SK-N-SH (cell line): Measurements from ENCODE around the gene RAE1. TPM values are rescaled to one million over a fixed set of nuclear protein-coding genes. Genes with fewer than 3 reads are reported as not detected.

ENCODE experiments used
- CTCF ChIA-PET: fragments of 300-600, 350-600 bp; formaldehyde crosslinking; extraction: SDS; loops from one replicate; lab custom pipeline; 2021; lab: Yijun Ruan, JAX
- POLR2A ChIA-PET: fragments of 350-600 bp; sonication (Branson Sonifier 250); formaldehyde crosslinking; extraction: SDS; loops from one replicate; lab custom pipeline; 2020; ENCODE audit warnings: antibody characterized with exemption, inconsistent platforms; lab: Yijun Ruan, JAX
- DNase-seq: peaks from one replicate; pipeline ENCODE4 v3.0.0; 2012
- H2AFZ ChIP-seq: fragments of 200-600 bp; sonication (generic); 2 replicates; pipeline ENCODE4 v1.8.1; 2016; ENCODE audit warnings: antibody characterized with exemption, mild to moderate bottlenecking, low read depth
- H3F3A ChIP-seq: fragments of 200-600 bp; sonication (generic); replicated peaks from 2 replicates; pipeline ENCODE3; 2016; ENCODE audit warnings: antibody characterized with exemption, mild to moderate bottlenecking; ENCODE audit not compliant: insufficient read depth
- H3K27ac ChIP-seq, 2 experiments: fragments of 200-500 bp in 1 of 2; fragments of 200-600 bp in 1 of 2; sonication (Bioruptor generic) in 1 of 2; sonication (generic), shearing (Covaris generic) in 1 of 2; 2 replicates each; pipeline versions ENCODE4 v1.5.1 to v1.6.1; 2014 to 2016; ENCODE audit warnings: low read depth in 2 of 2, inconsistent platforms in 1 of 2, low read length in 1 of 2, mild to moderate bottlenecking in 1 of 2, mixed read lengths in 1 of 2
- H3K27me3 ChIP-seq: fragments of 200-600 bp; sonication (generic), shearing (Covaris generic); 2 replicates; pipeline ENCODE4 v1.6.1; 2016; ENCODE audit warnings: mixed run types; ENCODE audit not compliant: insufficient read depth
- H3K36me3 ChIP-seq, 2 experiments: fragments of 200-500 bp in 1 of 2; fragments of 200-600 bp in 1 of 2; sonication (Bioruptor generic) in 1 of 2; sonication (generic) in 1 of 2; replicated peaks in 1 of 2; 2 replicates each; pipeline versions ENCODE3 to v1.5.1; 2014 to 2016; ENCODE audit warnings: low read length in 1 of 2, mild to moderate bottlenecking in 1 of 2; ENCODE audit not compliant: insufficient read depth in 2 of 2, control insufficient read depth in 1 of 2
- H3K4me1 ChIP-seq, 2 experiments: fragments of 200-500 bp in 1 of 2; fragments of 200-600 bp in 1 of 2; sonication (Bioruptor generic) in 1 of 2; sonication (generic), shearing (Covaris generic) in 1 of 2; 2 replicates each; pipeline versions ENCODE4 v1.5.1 to v1.6.1; 2014 to 2016; ENCODE audit warnings: low read depth in 1 of 2, low read length in 1 of 2, mixed run types in 1 of 2; ENCODE audit not compliant: insufficient read depth in 2 of 2, control insufficient read depth in 1 of 2
- H3K4me2 ChIP-seq: fragments of 200-600 bp; sonication (generic), shearing (Covaris generic); 2 replicates; pipeline ENCODE4 v1.6.1; 2017; ENCODE audit warnings: mixed run types
- H3K4me3 ChIP-seq, 2 experiments: fragments of 200-500 bp in 1 of 2; fragments of 200-600 bp in 1 of 2; sonication (Bioruptor generic) in 1 of 2; sonication (generic), shearing (Covaris generic) in 1 of 2; 2 replicates each; pipeline versions ENCODE4 v1.5.1 to v1.8.1; 2014 to 2016; ENCODE audit warnings: low read depth in 2 of 2, inconsistent platforms in 1 of 2, low read length in 1 of 2, mild to moderate bottlenecking in 1 of 2, mixed read lengths in 1 of 2, moderate library complexity in 1 of 2
- H3K79me2 ChIP-seq: fragments of 200-600 bp; sonication (generic); 2 replicates; pipeline ENCODE4 v1.8.1; 2017; ENCODE audit warnings: mild to moderate bottlenecking; ENCODE audit not compliant: insufficient read depth
- H3K9ac ChIP-seq: fragments of 200-600 bp; sonication (generic); 2 replicates; pipeline ENCODE4 v1.6.1; 2017; ENCODE audit warnings: mixed run types
- H3K9me2 ChIP-seq: fragments of 200-600 bp; sonication (generic); 2 replicates; pipeline ENCODE4 v1.6.1; 2017; ENCODE audit warnings: mixed run types
- H3K9me3 ChIP-seq: fragments of 200-600 bp; sonication (generic); 2 replicates; pipeline ENCODE4 v1.6.1; 2017; ENCODE audit warnings: mixed run types, mild to moderate bottlenecking, moderate library complexity
- H4K20me1 ChIP-seq: fragments of 200-600 bp; sonication (generic); 2 replicates; pipeline ENCODE4 v1.6.1; 2017; ENCODE audit warnings: mild to moderate bottlenecking, mixed run types; ENCODE audit not compliant: insufficient read depth
- CHD2 ChIP-seq: fragments of 150-350 bp; IDR thresholded peaks from 2 replicates; pipeline ENCODE4 v1.6.1; 2018; ENCODE audit warnings: low read length; ENCODE audit not compliant: partially characterized antibody
- EZH2phosphoT487 ChIP-seq: fragments of 200-600 bp; sonication (generic); IDR thresholded peaks from 2 replicates; pipeline ENCODE4 v1.6.1; 2017; ENCODE audit warnings: low read depth, mixed run types, mild to moderate bottlenecking, antibody characterized with exemption, moderate library complexity, borderline replicate concordance
- FOXJ3 ChIP-seq: sonication (generic); formaldehyde crosslinking; IDR thresholded peaks from 2 replicates; pipeline ENCODE4 v1.5.1; 2020; ENCODE audit warnings: mild to moderate bottlenecking, missing genetic modification reagents
- GATA2 ChIP-seq: sonication (generic); formaldehyde crosslinking; IDR thresholded peaks from 2 replicates; pipeline ENCODE4 v1.5.0; 2020; ENCODE audit warnings: mild to moderate bottlenecking, missing genetic modification reagents
- JUND ChIP-seq: IDR thresholded peaks from 2 replicates; pipeline ENCODE4 v1.4.0; 2012
- MAX ChIP-seq: IDR thresholded peaks from 2 replicates; pipeline ENCODE4 v1.4.0; 2012; ENCODE audit warnings: low read depth
- MEF2A ChIP-seq: IDR thresholded peaks from 2 replicates; pipeline ENCODE4 v1.4.0; 2012; ENCODE audit warnings: low read depth, borderline replicate concordance
- MXI1 ChIP-seq: IDR thresholded peaks from 2 replicates; pipeline ENCODE4 v1.6.1; 2012; ENCODE audit warnings: mild to moderate bottlenecking, low read depth, low read length, improper control_type of control experiment
- NRF1 ChIP-seq: IDR thresholded peaks from 2 replicates; pipeline ENCODE4 v1.6.1; 2012; ENCODE audit warnings: low read depth, mild to moderate bottlenecking, low read length
- TAF1 ChIP-seq: IDR thresholded peaks from 2 replicates; pipeline ENCODE4 v1.6.1; 2012; ENCODE audit warnings: low read depth, mild to moderate bottlenecking, low read length, moderate library complexity, borderline replicate concordance
- TCF12 ChIP-seq: IDR thresholded peaks from 2 replicates; pipeline ENCODE4 v1.4.0; 2012
- WGBS: methylation state at CpG from one replicate; pipeline ENCODE4 v1.1.6; 2017; ENCODE audit warnings: low lambda C conversion rate; 5-methylcytosine and 5-hydroxymethylcytosine counted together
- polyA plus RNA-seq, 3 experiments: library from polyadenylated mRNA; depleted of rRNA; stranded (reverse); fragments of >200 nt; gene quantifications; 2 replicates each; pipeline ENCODE4 v1.2.3, GENCODE V29; 2012
- TF ChIP-seq, protein P1 (sequence below): IDR thresholded peaks from 2 replicates; pipeline ENCODE4; 2012
- TF ChIP-seq, protein P2 (sequence below): fragments of 150-350 bp; IDR thresholded peaks from 2 replicates; pipeline ENCODE4 v1.6.1; 2017; ENCODE audit warnings: antibody characterized with exemption, low read length, low read depth, borderline replicate concordance

The RAE1 gene
- polyA plus RNA-seq, 1 of the 3 experiments (the other 2 are of a cell fraction) = 82.4 TPM

GRCh38 chr20:57389695-57390603, 38.9 kb downstream of the RAE1 start:
- peaks cover 0 to 16% of the 10 kb centered on the region in 2 experiments; a peak in 1 of 4 replicates for H3K4me1 ChIP-seq
- no peak for DNase-seq
- no peaks in the 10 kb centered on the region for H3F3A ChIP-seq
- no peaks in the 10 kb centered on the region for H3K9me2 ChIP-seq
- H3K79me2 ChIP-seq = peaks cover 14% of the 10 kb centered on the region
- H3K27me3 ChIP-seq = no peaks in the 10 kb centered on the region
- TF ChIP-seq JUND (no peak), CHD2 (no peak), TAF1 (no peak), TCF12 (no peak), NRF1 (no peak), EZH2phosphoT487 (no peak), FOXJ3 (no peak), MAX (no peak), GATA2 (no peak), MXI1 (no peak), MEF2A (no peak)
- TF ChIP-seq, protein P1, sequence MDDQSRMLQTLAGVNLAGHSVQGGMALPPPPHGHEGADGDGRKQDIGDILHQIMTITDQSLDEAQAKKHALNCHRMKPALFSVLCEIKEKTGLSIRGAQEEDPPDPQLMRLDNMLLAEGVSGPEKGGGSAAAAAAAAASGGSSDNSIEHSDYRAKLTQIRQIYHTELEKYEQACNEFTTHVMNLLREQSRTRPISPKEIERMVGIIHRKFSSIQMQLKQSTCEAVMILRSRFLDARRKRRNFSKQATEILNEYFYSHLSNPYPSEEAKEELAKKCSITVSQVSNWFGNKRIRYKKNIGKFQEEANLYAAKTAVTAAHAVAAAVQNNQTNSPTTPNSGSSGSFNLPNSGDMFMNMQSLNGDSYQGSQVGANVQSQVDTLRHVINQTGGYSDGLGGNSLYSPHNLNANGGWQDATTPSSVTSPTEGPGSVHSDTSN = no peak
- TF ChIP-seq, protein P2, sequence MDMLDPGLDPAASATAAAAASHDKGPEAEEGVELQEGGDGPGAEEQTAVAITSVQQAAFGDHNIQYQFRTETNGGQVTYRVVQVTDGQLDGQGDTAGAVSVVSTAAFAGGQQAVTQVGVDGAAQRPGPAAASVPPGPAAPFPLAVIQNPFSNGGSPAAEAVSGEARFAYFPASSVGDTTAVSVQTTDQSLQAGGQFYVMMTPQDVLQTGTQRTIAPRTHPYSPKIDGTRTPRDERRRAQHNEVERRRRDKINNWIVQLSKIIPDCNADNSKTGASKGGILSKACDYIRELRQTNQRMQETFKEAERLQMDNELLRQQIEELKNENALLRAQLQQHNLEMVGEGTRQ = no peak
- TF ChIP-seq, all 33 proteins: peak for 0
- peak overlapping the region; percentile 90; the same call in 1 of the 2 replicates for H2AFZ ChIP-seq
- no peak overlapping the region for H3K4me3 ChIP-seq
- WGBS = 93% methylated on average over 33 of the region's 52 CpGs
- no peak overlapping the region for H3K9ac ChIP-seq
- no peaks in the 10 kb centered on the region for H4K20me1 ChIP-seq
- POLR2A ChIA-PET = no interaction called here
- H3K9me3 ChIP-seq = no peaks in the 10 kb centered on the region
- no peak overlapping the region for H3K27ac ChIP-seq
- CTCF ChIA-PET = interaction anchor here (1.3 to 2.0 kb wide), 5 partner anchors 8 to 109 kb away, joined by 3 to 11 read pairs (median 6); no protein-coding TSS in a partner anchor
- H3K36me3 ChIP-seq = peaks cover 0 to 5% of the 10 kb centered on the region in 2 experiments
- H3K4me2 ChIP-seq = no peak overlapping the region
